Hindlimb muscle (tissue), 1 donor: ENCODE data around the gene C11orf58. TPM values are rescaled to one million over a fixed set of nuclear protein-coding genes. Genes with fewer than 3 reads are reported as not detected.

Experiments
- DNase-seq: peaks from one replicate; pipeline ENCODE4 v3.0.0-alpha.2; 2013
- polyA plus RNA-seq: library from polyadenylated mRNA; unstranded; fragments of 120-200 nt; gene quantifications from one replicate; pipeline ENCODE4 v1.2.1, GENCODE V29; 2013; ENCODE audit not compliant: insufficient read length

Gene C11orf58
- polyA plus RNA-seq, 1 donor, result 176 TPM

DNA sequence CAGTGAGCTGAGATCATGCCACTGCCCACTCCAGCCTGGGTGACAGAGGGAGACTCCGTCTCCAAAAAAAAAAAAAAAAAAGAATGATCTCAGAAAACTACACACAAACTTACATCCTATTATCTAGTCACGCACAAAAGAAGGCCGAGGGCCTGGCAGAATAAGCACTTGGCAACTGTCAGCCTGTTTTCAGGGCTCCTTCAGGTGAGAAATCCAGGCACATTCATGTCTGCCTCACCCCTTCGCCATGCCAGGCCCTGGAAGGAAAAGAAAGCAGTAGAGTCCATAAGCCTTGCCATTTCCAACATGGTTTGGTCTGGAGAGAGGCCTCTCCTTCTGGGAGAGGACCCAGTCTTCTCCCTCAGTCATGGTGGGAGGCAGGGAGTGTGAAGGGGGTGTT, 30.9 kb downstream of the C11orf58 start:
- DNase-seq, result no peak

DNA sequence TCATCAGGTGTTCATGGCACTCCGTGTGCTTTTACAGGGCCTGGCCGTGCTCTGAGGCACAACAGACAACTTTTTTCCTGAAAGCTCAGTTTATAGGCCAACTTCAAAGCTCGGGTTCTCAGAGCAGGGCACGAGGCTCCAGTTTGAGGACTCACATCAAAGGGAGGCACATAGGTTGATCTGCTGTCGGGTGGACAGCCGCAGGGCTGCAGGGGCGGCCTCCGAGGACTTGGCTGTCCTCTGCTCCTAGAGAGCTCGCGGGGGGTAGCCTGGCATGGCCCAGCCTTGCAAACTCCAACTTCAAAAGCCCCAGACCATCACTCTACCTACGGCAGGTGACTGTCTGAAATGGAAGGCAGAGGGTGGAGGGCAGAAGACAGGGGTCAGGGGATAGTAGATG, 31.6 kb downstream of the C11orf58 start:
- no peak for DNase-seq

DNA sequence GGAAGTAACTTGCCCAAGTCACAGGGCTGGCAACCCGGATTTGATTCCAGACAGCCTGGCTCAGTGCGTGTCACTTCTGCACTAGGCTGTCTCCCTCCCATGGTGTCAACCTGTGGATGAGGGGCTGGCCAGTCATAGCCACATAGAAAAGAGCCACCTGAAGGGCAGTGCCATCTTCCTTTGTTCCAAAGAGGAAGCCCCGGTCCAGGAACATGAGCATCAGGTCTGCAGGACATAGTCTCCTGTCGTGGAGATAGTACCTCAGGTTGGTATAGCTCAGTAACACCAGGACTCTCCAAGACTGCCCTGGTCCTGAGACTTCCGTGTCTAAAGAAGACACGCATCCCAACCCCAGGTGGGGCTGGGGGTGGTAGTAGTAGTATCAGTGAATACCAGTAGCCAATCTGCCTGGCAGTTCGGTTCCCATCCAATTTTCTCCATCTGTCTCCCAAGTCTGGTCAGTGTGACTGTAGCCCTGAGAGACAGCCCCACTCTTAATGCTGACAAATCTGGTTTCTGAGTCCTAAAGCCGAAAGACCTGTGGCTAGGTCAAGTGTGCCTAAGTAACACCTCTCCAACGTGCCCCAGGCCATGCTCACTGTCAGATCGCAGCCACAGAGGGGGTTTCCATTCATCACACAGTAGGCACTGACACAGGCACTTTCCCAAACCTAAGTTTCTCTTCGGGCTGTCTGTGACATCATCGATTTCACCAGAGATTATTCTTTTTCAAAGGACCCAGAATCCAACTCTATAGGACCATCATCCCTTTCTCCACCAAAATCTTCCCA, 33.1 kb downstream of the C11orf58 start:
- no peak for DNase-seq

DNA sequence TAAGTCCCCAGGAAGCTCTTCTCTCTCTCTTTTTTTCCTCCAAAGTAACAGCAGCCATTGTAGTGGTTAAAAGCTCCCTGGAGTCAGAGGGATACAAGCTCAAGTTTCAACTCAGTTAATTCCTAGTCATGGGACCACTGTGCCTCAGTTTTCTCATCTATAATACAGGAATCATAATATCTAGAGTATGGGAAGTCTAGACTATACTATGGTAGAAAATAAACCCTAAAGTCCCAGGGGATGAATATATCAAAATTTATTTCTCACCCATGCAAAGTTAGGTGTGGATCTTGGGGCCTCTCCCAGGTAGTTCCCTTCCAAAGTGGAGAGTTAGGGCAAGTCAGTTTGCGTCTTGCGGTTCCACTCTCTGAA, 33.7 kb downstream of the C11orf58 start:
- no peak for DNase-seq

DNA sequence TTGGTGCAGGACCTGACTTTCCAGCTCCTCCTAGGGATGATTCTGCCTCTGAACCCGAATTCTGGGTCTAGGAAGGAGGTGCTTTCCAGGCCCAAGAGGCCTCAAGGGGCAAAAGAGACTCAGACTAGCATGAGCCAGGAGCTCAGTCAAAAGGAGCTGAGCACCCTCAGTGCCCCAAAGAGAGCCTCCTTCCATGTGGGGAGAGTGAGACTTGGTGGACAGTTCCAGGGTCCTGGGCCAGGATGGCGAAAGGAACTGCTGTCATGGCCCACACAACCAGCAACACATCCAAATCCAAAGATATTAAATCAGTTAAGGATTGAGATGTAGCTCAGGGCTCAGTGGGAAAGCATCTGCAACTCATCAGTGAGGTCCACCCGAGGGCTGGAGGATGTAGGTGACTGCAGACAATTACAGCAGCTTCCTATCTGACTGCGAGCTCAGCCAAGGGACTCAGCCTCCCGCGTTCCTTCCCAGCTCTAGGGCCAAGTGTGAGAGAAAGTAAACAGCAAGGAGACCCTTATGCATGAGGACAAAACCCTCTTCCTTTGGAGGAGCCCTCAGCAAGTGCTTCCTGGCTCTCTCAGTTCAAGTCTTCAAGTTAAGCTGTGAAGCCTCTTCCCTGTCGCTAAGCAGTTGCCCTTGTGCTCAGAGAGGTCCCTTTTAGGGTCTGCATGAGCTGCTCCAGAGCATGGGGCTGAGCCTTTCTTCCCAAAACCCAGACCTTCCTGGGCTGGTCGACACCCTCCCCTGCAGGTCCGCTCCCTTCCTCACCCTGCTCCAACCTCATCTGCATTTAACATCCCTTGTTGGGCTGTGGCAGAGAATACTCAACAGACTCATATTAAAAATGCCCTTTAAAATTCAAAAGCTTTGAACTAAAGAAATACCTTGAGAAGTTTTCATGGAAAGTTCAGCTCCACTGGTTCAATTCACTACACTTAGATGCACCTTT, 35.8 kb downstream of the C11orf58 start:
- no peak for DNase-seq

DNA sequence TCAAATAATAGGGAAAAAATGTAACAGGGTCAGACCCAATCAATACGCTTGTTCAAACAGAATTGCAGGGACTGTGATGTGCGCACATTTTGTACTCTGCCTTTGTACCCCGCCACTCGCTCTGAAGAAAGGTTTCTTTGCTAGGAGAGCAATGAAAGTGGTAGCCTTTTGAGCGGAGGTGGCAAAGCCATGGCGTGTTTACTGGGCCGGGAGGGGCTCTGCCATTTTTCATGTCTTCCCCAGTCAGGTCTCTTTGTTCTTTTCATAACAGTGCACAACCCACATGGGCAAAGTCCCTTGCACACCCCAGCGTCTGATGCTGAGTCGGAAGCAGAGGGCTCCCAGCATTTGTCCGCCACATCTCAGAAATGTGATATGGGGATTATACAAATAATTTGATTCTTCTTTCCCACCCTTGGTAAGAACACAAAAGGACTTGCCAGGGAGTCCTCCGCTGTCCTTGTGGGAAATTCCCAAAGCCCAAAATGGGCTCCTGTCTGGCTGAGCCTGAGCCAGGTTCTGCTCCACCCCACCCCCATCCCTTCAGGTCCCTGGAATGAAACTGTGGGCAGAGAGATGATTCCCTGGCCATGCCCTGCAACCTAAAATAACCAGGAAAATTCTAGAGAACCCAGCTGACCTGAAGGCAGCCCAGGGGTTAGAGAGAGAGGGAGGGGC, 36.6 kb downstream of the C11orf58 start:
- no peak for DNase-seq

DNA sequence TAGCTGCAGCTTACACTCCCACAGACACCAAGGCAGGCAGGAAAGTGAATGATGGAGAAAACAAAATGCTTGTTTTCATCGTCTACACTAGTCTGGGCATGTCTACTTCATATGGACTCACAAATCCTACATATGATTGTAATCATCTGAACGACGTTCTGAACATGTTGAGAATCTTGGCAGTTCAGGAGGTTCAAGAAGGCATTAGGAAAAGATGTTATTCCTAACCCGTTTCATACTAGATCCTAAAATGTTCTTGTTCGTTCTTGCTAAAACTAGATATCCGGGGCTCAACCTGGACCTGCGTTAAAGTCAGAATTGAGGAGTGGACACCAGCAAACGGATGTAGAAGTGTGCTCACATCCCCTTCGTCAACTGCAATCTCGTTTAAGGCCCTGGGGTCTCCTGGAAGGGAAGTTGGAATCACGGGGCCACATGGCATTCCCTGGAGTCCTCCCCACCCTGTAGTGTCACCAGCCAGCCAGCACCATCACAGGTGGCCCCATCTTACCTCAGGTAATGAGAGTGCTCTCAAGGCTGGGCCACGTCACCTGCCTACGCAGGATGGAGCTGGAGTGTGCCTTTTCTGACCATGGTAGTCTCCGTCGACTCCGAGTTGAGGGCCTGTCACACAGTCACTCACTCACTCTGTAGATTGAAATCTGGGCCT, 37.3 kb downstream of the C11orf58 start:
- no peak for DNase-seq

DNA sequence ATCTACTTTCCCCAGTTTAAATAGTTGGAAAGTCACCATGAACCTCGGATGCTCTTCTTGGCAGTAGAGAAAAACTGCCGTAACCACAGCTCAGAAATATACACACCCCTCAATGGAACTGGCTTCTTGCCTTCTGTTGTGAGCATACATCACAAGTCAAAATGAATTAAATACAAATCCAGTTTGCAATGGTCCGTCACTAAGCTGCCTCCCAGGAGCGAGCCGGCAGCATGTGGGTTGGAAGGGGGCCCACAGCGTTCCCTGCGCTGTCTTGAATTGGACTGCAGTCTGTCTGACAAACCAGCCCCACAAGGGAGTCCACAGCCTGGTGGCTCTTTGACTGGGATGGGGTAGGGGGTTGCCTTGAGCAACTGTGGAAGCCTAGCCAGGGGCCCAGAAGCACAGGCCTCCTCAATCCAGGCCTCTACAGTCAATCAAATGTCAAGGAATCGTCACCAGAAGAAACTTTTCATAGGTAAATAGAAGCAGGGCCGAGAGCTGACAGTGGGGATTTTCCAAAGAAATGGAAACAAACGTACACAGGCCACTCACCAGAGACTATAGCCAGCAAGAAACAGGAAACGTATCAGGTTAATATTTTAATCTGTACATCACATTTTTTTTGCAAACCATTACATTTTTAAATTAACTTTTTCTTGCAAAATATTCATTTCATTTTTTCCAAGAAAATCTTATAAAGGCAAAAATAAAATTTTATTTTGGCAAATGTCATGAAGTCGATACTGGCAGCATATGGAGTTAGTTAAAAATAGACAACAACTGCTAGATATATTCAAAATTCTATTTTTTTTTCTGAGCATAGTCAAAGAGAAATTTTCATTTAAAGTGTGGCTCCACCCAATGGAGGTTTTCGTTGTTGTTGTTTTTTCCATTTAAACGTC, 38.5 kb downstream of the C11orf58 start:
- DNase-seq, result peak; percentile 85

DNA sequence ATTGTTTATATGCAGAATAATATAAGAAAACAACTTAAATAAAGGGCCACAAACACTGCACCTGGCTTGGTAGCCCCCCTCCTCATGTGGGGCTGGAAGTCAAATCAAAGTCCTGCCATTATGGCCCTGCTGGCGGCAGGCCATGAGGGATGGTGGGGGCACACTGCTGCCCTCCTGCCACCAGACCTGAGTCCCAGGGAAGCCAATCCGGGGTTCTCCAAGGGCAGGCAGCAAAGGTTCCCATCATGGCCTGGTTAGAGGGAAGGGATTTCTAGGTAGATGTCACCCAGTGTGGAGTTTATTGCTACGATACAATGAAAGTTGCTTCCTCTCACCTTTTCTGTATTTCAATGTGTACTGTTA, 39.1 kb downstream of the C11orf58 start:
- DNase-seq, result no peak

DNA sequence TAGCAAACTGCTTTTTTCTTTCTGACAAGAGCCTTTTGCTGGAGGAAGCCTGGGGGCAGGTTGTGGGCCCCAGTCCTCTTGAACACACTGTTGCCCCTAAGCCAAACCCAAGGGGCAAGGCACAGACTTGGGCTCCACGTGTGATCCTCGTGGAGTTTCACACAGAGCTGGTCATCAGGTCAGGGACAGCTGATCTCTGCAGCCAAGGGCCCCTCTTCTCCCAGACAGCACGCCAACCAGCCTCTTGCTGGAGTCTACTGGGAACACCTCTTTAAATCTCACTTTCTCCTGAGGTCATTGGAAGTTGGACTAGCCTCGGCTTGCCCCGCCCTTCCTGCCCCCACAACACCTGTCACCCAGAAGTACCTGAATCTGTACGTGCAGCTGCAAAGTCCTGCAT, 39.8 kb downstream of the C11orf58 start:
- no peak for DNase-seq

DNA sequence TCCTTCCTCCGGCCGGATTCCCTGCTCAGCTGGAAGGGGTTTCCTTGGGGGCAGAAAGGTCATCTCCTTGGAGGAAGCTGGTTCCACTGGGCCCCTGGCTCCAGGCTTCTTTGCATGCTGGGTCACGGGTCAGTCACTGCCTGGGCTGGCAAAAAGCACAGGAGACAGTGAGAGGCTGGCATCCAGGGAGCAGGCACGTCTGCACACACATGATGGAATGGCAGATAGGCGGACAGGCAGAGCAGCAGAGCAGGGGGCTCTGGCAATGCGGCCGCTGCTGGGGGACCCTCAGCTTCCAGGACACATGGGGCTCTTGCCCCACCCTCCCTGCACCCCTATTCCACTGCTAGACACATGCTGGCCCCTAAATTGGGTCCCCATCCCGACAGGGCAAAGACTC, 40.4 kb downstream of the C11orf58 start:
- DNase-seq, result no peak

DNA sequence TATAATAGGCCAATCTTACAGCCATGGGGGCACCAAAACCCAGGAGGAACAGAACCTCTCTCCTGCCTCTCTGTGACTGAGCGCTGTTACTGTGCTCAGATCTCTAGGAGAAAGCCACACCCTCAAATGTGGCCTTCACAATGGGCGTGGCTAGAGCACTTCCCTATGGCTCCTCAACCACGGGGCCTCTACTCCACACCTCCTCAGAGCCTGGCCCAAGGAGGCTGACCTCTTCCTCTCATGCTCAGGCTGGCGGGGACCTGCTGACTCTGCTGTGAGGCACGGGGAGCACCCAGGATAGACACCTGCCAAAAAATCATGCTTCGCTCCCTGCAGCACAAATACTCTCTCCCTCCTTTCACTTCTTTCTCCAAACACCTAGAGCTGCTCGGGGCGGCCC, 41.0 kb downstream of the C11orf58 start:
- DNase-seq, result no peak

DNA sequence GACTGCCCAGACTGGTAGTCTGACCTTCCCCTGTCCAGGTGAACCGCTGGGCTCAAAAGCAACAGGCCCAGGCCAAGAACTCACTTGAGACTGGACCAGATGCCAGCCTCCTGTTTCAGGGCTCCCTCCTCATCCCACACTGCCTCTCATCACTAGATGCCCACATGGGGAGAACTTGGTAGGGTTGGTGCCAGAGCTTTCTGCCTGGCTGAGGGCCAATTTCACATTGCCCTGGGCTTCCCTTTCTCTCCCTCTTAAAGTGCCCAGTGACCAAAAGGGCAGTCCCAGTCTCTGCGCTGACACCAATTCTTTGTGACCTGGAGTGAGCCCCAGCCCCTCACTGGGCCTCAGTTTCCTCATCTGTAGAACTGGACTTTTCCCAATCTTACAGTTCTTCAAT, 41.7 kb downstream of the C11orf58 start:
- DNase-seq, result no peak

DNA sequence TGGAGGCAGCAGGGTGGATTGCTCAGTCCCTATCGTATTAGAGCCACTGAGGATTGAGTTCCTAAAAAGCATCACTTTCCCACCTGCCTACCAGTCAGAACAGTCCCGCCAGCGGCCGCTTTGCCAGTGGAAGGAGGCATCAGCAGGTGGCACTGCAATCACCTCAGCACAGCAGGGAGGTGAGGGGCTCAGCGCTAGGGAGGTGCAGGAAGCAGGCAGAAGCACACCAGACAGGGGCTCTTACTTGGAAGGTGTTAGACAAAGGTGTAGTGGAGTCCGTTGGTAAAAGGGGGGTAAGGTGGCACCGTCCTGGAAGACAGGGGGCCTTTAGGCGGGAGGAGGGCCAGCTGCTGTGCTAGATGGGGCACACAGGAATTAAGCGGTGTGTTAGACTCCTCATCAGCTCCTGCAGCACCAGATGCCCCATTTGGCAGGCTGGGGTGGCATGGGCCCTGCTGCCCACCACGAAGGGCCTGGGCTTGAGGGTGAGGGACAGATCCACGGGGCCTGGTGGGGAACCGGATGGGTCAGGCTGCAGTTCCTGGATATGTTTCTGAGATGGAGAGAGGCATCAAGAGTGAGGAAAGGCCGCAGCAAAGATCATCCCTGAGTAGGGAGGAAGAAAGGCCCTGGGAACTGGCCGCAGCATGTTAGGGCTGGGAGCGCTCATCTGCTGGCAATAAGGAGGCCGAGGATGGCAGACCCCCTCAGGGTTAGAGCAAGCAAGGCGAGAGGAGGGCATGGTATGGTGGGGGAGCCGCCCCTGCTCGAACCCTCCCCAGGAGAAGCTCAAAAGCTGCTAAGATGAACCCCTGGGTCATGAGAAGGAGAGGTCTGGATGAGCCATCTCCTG, 42.5 kb downstream of the C11orf58 start:
- no peak for DNase-seq

DNA sequence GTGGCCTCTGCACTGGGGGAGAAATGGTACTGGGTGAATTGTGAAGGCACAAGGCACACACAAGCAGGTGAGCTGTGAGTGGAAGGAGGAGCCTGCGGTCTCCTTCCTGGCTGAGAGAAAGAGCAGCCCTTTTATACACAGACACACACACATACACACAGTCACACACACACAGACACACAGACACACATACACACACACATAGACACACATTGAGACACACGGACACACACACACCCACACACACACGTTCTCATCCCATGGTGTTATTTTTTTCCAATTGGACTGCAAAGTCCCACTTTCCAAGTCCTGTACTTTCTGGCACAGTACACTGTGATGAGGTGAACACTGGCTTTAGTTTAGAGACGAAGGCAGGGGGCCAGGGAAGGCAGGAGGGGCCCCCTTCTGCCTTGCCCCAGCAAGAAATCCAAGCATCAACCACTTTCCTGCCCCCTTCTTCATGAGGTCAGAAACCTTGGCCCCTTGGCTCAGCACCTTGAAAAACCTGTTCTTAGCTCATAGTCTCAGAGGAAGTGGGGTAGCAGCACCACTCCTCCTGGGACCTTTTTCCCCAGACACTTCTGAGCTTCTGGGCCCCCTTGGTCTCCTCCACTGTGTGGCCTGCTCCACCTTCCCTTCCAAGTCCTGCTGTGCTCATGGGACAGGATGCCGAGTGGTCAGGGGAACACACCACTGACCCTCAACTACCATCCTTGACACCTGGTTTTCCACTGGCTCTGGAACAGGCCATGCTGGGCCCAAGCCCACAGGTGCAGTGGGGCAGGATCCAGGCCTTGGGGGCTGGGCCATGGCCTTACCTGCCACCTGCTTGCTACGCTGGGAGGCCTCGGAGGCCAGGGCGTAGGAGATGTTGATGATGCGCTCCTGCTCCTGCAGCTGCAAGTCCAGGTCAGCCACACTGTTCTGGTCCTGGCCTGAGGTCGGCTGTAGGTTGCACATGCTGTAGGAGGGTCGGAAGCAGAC, 43.8 kb downstream of the C11orf58 start:
- peak; percentile 57 for DNase-seq

DNA sequence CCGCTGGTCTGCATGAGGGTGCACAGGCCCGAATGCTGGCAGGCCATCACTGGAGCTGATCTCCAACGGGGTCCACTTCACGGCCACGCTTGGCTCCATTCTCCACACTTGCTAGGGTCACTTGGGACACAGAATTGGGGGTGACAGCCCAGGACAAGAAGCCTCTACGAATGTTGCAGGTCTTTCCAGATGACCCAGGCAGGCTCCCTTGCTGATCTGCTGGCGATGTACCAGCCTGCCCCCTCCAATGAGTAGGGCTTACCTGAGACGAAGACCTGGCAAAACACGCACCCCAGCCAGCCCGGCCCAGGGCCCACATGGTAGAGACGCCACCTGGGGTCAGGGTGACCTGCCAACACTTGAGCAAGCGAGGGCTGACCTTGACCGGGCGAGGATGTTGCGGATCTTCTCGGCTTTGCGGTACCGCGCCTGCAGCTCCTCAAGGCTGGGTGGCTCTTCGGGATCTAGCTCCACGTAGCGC, 44.9 kb downstream of the C11orf58 start:
- DNase-seq, result no peak

DNA sequence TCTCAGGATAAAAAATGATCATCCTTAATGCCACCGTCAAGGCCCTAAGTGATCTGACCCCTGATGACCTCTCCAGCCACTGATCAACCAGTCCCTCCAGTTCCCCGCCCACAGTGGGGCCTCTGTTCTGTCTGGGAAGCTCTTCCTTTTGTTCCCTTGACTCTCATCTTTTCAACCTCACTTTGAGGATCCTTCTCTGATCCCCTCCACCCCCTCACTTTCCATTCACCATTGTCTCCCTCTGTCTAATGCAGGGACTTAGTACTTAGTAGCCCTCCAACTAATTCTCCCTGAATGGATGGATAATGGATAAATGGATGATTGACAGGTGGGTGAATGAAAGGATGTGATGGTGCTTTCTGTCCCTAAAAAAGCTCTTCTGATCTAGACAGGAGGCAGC, 45.6 kb downstream of the C11orf58 start:
- no peak for DNase-seq

DNA sequence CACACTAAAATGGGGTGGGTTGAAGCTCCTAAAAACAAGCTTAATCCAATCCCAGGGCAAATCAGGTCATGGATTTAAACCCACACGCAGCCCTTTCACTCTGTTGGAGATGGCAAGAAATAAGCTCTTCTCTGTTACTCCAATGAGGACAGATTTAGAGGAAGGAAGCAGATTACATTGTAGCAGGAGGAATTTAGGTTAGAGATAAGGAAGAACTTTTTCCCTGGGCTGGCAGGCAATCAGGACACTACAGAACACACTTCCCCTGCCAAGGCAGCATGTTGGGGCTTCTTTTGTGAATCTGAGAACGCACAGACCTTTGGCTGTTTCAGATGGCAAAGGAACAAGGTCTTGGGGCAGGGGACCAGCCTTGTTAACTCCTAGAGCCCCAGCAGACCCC, 46.2 kb downstream of the C11orf58 start:
- DNase-seq, result no peak

DNA sequence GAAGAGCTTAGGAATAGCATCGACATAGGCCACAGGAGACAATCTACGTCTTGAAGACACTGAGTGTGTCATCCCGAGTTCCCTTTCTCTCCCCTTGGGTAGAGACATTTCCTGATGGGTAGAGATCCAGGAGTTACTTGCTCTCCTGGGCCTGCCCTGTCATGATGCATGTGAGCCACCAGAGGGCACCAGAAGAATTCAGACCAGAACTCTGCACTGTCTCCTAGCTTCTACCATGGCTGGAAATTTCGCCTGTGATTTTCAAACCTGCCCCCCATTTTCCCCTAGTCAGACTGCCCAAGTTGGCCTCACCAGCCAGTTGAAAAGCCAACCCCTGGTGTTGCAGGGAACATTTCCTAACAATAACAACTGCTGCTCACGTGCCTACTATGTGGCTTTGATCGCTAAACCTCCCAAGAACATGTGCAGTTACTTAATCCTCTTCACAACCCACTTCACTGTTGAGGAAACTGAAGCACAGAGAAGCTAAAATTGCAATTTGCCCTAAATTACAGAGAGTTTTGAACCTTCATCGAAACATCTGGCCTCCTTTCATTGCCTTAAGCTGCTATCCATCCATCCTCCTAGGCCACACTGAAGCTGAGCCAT, 47.2 kb downstream of the C11orf58 start:
- DNase-seq, result peak; percentile 64
